IMR-90 (cell line): ENCODE results near the gene GGA3. TPM values are rescaled to one million over a fixed set of nuclear protein-coding genes. Genes with fewer than 3 reads are reported as not detected.

Experiments used
- ATAC-seq: fragments of 200-7000 bp; cut with Tn5 transposase; 2 replicates; pipeline ENCODE4 v1.9.1; 2020; ENCODE audit warnings: low read depth, mild to moderate bottlenecking, moderate library complexity
- BruUV-seq: library from RNA; stranded (reverse); fragments of 400-500 nt; replicated peaks from 2 replicates; lab custom pipeline; 2021; lab: Mats Ljungman, UMichigan
- CTCF ChIA-PET: fragments of 300-600 bp; formaldehyde crosslinking; extraction: SDS; loops from one replicate; lab custom pipeline; 2021; ENCODE audit warnings: antibody characterized with exemption; lab: Yijun Ruan, JAX
- POLR2A ChIA-PET: fragments of 300-600 bp; sonication (Branson Sonifier 250); formaldehyde crosslinking; loops from one replicate; lab custom pipeline; 2022; ENCODE audit warnings: antibody characterized with exemption; ENCODE audit not compliant: unreplicated experiment; lab: Charles Lee
- DNase-seq: peaks from one replicate; pipeline ENCODE4 v3.0.0; 2013
- H2AFZ ChIP-seq: replicated peaks from 2 replicates; pipeline ENCODE3; 2013; ENCODE audit warnings: low read length, mild to moderate bottlenecking; ENCODE audit not compliant: poor library complexity
- H2AK5ac ChIP-seq: 2 replicates; pipeline ENCODE4 v1.6.1; 2013; ENCODE audit warnings: low read depth, low read length, inconsistent platforms
- H2AK9ac ChIP-seq: replicated peaks from 2 replicates; pipeline ENCODE3; 2013; ENCODE audit warnings: mild to moderate bottlenecking, low read depth, low read length, moderate library complexity; ENCODE audit not compliant: poor library complexity
- H2BK120ac ChIP-seq: 2 replicates; pipeline ENCODE4 v1.6.1; 2013; ENCODE audit warnings: low read depth, low read length, inconsistent platforms
- H2BK15ac ChIP-seq: 3 replicates; pipeline ENCODE4 v1.6.1; 2013; ENCODE audit warnings: low read depth, low read length, inconsistent platforms
- H2BK20ac ChIP-seq: 2 replicates; pipeline ENCODE4 v1.6.1; 2013; ENCODE audit warnings: low read depth, mild to moderate bottlenecking, inconsistent platforms, low read length, moderate library complexity
- H2BK5ac ChIP-seq: 2 replicates; pipeline ENCODE4 v1.6.1; 2013; ENCODE audit warnings: mild to moderate bottlenecking, low read depth, low read length, inconsistent platforms; ENCODE audit not compliant: poor library complexity, severe bottlenecking
- H3K14ac ChIP-seq: replicated peaks from 2 replicates; pipeline ENCODE4 v1.6.1; 2013; ENCODE audit warnings: low read depth, low read length, inconsistent platforms
- H3K18ac ChIP-seq: 2 replicates; pipeline ENCODE4 v1.6.1; 2013; ENCODE audit warnings: low read depth, low read length, control low read depth
- H3K23ac ChIP-seq: 2 replicates; pipeline ENCODE4 v1.6.1; 2013; ENCODE audit warnings: low read depth, low read length, inconsistent platforms
- H3K27ac ChIP-seq: 2 replicates; pipeline ENCODE4 v1.5.1; 2013; ENCODE audit warnings: mild to moderate bottlenecking, control low read depth, low read length; ENCODE audit not compliant: insufficient read depth
- H3K27me3 ChIP-seq: 2 replicates; pipeline ENCODE4 v1.6.1; 2013; ENCODE audit warnings: low read length; ENCODE audit not compliant: control insufficient read depth, insufficient read depth
- H3K36me3 ChIP-seq: 2 replicates; pipeline ENCODE4 v1.6.1; 2013; ENCODE audit warnings: low read length, mixed read lengths; ENCODE audit not compliant: control insufficient read depth, insufficient read depth
- H3K4ac ChIP-seq: 2 replicates; pipeline ENCODE4 v1.6.1; 2013; ENCODE audit warnings: low read depth, low read length, inconsistent platforms
- H3K4me1 ChIP-seq: 2 replicates; pipeline ENCODE4 v1.6.1; 2013; ENCODE audit warnings: low read length, mixed read lengths; ENCODE audit not compliant: control insufficient read depth, insufficient read depth
- H3K4me2 ChIP-seq: 2 replicates; pipeline ENCODE4 v1.6.1; 2013; ENCODE audit warnings: low read depth, mild to moderate bottlenecking, control low read depth, low read length, moderate library complexity
- H3K4me3 ChIP-seq: 2 replicates; pipeline ENCODE4 v1.5.1; 2013; ENCODE audit warnings: low read depth, mild to moderate bottlenecking, control low read depth, low read length, moderate library complexity; ENCODE audit not compliant: insufficient read depth
- H3K56ac ChIP-seq: 2 replicates; pipeline ENCODE4 v1.6.1; 2013; ENCODE audit warnings: low read length, inconsistent platforms; ENCODE audit not compliant: insufficient read depth; ENCODE audit errors: extremely low read depth
- H3K79me1 ChIP-seq, 2 experiments: 2 replicates each; pipeline ENCODE4 v1.6.1; 2013; ENCODE audit warnings: low read length in 2 of 2, inconsistent platforms in 1 of 2, low read depth in 1 of 2
- H3K9ac ChIP-seq: 2 replicates; pipeline ENCODE4 v1.6.1; 2013; ENCODE audit warnings: low read depth, low read length, control low read depth
- H3K9me1 ChIP-seq: 2 replicates; pipeline ENCODE4 v1.6.1; 2013; ENCODE audit warnings: low read length, inconsistent platforms; ENCODE audit not compliant: insufficient read depth
- H3K9me3 ChIP-seq: 2 replicates; pipeline ENCODE4 v1.6.1; 2013; ENCODE audit warnings: low read length; ENCODE audit not compliant: control insufficient read depth, insufficient read depth
- H4K20me1 ChIP-seq: 2 replicates; pipeline ENCODE4 v1.6.1; 2013; ENCODE audit warnings: low read length, inconsistent platforms; ENCODE audit not compliant: insufficient read depth
- H4K5ac ChIP-seq: 2 replicates; pipeline ENCODE4 v1.6.1; 2013; ENCODE audit warnings: mild to moderate bottlenecking, low read depth, low read length, control low read depth
- H4K8ac ChIP-seq, 2 experiments: 2 replicates each; pipeline ENCODE4 v1.6.1; 2013; ENCODE audit warnings: low read depth in 2 of 2, low read length in 2 of 2, control low read depth in 1 of 2, inconsistent platforms in 1 of 2
- H4K91ac ChIP-seq: 2 replicates; pipeline ENCODE4 v1.6.1; 2013; ENCODE audit warnings: low read depth, low read length, inconsistent platforms; ENCODE audit not compliant: insufficient read depth
- MXI1 ChIP-seq: IDR thresholded peaks from 2 replicates; pipeline ENCODE4 v1.6.1; 2012; ENCODE audit warnings: low read depth, mild to moderate bottlenecking, low read length, moderate library complexity, borderline replicate concordance
- RAD21 ChIP-seq: IDR thresholded peaks from 2 replicates; pipeline ENCODE4 v1.6.1; 2012; ENCODE audit warnings: low read length, improper control_type of control experiment
- RCOR1 ChIP-seq: IDR thresholded peaks from 2 replicates; pipeline ENCODE4 v1.6.1; 2012; ENCODE audit warnings: mild to moderate bottlenecking, low read length, improper control_type of control experiment; ENCODE audit not compliant: insufficient replicate concordance
- WGBS, 2 experiments: methylation state at CpG; one replicate each; pipeline versions ENCODE4 v1.1.5 to v1.1.7; 2013; ENCODE audit warnings: missing lambda C conversion rate in 2 of 2; ENCODE audit not compliant: insufficient read length in 1 of 2; ENCODE audit errors: extremely low coverage in 2 of 2; 5-methylcytosine and 5-hydroxymethylcytosine counted together
- dilution Hi-C: fragments of 300-500 bp; cut with HindIII; formaldehyde crosslinking; loops from one replicate; pipeline ENCODE4 v1.14.3; 2018; ENCODE audit warnings: low sequenced_read_pairs; ENCODE audit not compliant: unreplicated experiment
- in situ Hi-C: fragments of 300-500 bp; cut with MboI; formaldehyde crosslinking; loops from 3 replicates; pipeline ENCODE4 v1.14.3; 2019; ENCODE audit warnings: low sequenced_read_pairs, inconsistent platforms, mixed read lengths
- intact Hi-C: fragments of 100-400 bp; cut with micrococcal nuclease; formaldehyde crosslinking; loops from 2 replicates; pipeline ENCODE4 v1.10.0; 2022
- polyA plus RNA-seq, 3 experiments: library from polyadenylated mRNA; depleted of rRNA; stranded (reverse); fragments of >200 nt; gene quantifications; 2 replicates each; pipeline ENCODE4 v1.2.3, GENCODE V29; 2012; ENCODE audit warnings: low replicate concordance in 1 of 3
- total RNA-seq: library from RNA; depleted of rRNA; stranded (reverse); fragments of >200 nt; gene quantifications from 2 replicates; pipeline ENCODE4 v1.2.3, GENCODE V29; 2012
- TF ChIP-seq, protein P1 (sequence below): conservative IDR thresholded peaks from 2 replicates; pipeline ENCODE4 v1.5.1; 2012; ENCODE audit warnings: mild to moderate bottlenecking, low read depth, low read length, improper control_type of control experiment
- TF ChIP-seq, protein P2 (sequence below): fragments of 150-350 bp; IDR thresholded peaks from 2 replicates; pipeline ENCODE4 v1.6.1; 2016; ENCODE audit warnings: low read depth, mild to moderate bottlenecking, low read length, moderate library complexity, borderline replicate concordance

Gene GGA3
- total and polyA plus RNA-seq, 2 of the 4 experiments (the other 2 are of a cell fraction), result 15.1 to 35.2 TPM

DNA sequence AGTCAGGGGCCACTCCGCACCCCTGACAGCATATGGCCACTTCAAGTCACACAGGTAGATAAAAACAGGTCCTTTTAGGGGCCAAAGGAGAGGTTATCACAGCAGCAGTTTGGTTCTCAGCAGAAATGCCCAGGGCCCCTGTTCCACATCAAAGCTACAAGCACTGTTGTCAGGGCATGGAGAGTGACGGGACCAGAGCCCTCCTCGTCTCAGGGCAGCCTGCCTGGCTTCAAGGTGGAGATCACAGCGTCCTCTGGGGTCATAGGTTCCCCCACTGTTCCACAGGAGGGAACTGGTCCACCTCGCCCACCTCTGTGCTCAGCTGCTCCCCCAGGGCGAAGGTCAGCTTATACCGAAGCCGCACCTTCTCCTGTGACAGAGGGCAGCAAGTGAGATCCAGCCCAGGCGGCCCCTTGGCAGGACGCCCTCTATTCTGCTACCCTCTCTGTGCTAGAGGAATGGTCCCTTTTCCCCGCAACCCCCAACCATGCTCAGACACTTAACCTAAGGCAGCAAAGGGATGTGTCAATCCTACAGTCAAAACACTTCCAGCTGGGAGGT lies 23.3 kb downstream of the GGA3 start:
- dilution Hi-C loops, result no loop called here
- ChIA-PET CTCF (no interaction called here), POLR2A (no interaction called here)
- no TSS peak for BruUV-seq
- WGBS, 2 experiments, result 100% methylated on average over 2 of the region's 11 CpGs; no CpG with 5 or more reads in 1 of the 2 experiments
- H3K4me3 ChIP-seq, result no peak overlapping the region
- no peak overlapping the region for H3K9ac ChIP-seq
- TF ChIP-seq RAD21 (no peak), MXI1 (no peak), RCOR1 (no peak)
- TF ChIP-seq, protein P1, sequence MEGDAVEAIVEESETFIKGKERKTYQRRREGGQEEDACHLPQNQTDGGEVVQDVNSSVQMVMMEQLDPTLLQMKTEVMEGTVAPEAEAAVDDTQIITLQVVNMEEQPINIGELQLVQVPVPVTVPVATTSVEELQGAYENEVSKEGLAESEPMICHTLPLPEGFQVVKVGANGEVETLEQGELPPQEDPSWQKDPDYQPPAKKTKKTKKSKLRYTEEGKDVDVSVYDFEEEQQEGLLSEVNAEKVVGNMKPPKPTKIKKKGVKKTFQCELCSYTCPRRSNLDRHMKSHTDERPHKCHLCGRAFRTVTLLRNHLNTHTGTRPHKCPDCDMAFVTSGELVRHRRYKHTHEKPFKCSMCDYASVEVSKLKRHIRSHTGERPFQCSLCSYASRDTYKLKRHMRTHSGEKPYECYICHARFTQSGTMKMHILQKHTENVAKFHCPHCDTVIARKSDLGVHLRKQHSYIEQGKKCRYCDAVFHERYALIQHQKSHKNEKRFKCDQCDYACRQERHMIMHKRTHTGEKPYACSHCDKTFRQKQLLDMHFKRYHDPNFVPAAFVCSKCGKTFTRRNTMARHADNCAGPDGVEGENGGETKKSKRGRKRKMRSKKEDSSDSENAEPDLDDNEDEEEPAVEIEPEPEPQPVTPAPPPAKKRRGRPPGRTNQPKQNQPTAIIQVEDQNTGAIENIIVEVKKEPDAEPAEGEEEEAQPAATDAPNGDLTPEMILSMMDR, result no peak
- TF ChIP-seq, protein P2, sequence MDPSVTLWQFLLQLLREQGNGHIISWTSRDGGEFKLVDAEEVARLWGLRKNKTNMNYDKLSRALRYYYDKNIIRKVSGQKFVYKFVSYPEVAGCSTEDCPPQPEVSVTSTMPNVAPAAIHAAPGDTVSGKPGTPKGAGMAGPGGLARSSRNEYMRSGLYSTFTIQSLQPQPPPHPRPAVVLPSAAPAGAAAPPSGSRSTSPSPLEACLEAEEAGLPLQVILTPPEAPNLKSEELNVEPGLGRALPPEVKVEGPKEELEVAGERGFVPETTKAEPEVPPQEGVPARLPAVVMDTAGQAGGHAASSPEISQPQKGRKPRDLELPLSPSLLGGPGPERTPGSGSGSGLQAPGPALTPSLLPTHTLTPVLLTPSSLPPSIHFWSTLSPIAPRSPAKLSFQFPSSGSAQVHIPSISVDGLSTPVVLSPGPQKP, result no peak
- no peak for ATAC-seq
- H2BK20ac ChIP-seq, result no peak overlapping the region
- peaks cover 0 to 12% of the 10 kb centered on the region in 2 experiments; a peak in 1 of 4 replicates for H3K79me1 ChIP-seq
- no peaks in the 10 kb centered on the region for H3K4me1 ChIP-seq
- H3K27me3 ChIP-seq, result no peaks in the 10 kb centered on the region
- H4K20me1 ChIP-seq, result peaks cover 12% of the 10 kb centered on the region
- no peak overlapping the region for H2BK5ac ChIP-seq
- no peak overlapping the region for H4K91ac ChIP-seq
- H3K18ac ChIP-seq, result no peak overlapping the region
- no peak overlapping the region for H3K27ac ChIP-seq
- H3K36me3 ChIP-seq, result peaks cover 77% of the 10 kb centered on the region
- DNase-seq, result no peak
- no peak overlapping the region for H2AFZ ChIP-seq
- no peak overlapping the region for H2AK5ac ChIP-seq
- no peak overlapping the region for H2BK15ac ChIP-seq
- no peak overlapping the region for H3K4me2 ChIP-seq
- H3K9me3 ChIP-seq, result no peaks in the 10 kb centered on the region
- no peak overlapping the region for H4K5ac ChIP-seq
- no peak overlapping the region for H3K56ac ChIP-seq
- no peak overlapping the region for H3K23ac ChIP-seq
- intact Hi-C loops, result no loop called here
- no peak overlapping the region for H3K14ac ChIP-seq
- no peak overlapping the region for H4K8ac ChIP-seq
- in situ Hi-C loops, result no loop called here
- peak overlapping the region; percentile 58 for H2AK9ac ChIP-seq
- no peak overlapping the region for H2BK120ac ChIP-seq
- H3K4ac ChIP-seq, result no peak overlapping the region
- H3K9me1 ChIP-seq, result no peaks in the 10 kb centered on the region
